CD4-positive, alpha-beta T cell (primary cell): ENCODE results near the gene PDE6G. TPM values are rescaled to one million over a fixed set of nuclear protein-coding genes. Genes with fewer than 3 reads are reported as not detected.

ENCODE experiments used
- ATAC-seq: fragments of 200-7000 bp; cut with Tn5 transposase; one replicate; pipeline ENCODE4 v1.10.0; 2022; ENCODE audit warnings: mild to moderate bottlenecking; ENCODE audit not compliant: poor library complexity
- CTCF ChIA-PET: fragments of 350-600 bp; sonication (Branson Sonifier 250); formaldehyde crosslinking; loops from one replicate; lab custom pipeline; 2021; ENCODE audit warnings: antibody characterized with exemption, inconsistent platforms; lab: Charles Lee
- POLR2A ChIA-PET: fragments of 350-600 bp; sonication (Branson Sonifier 250); formaldehyde crosslinking; loops from one replicate; lab custom pipeline; 2021; ENCODE audit warnings: antibody characterized with exemption, inconsistent platforms; lab: Charles Lee
- DNase-seq, 14 experiments: peaks; one replicate each; pipeline ENCODE4 v3.0.0-alpha.2; 2013 to 2020; ENCODE audit warnings: mixed read lengths in 2 of 14
- H3K27ac ChIP-seq, 2 donors: one replicate each; pipeline versions ENCODE4 v1.5.1 to v1.7.0; 2013; ENCODE audit warnings: low read length in 2 of 2, low read depth in 1 of 2, mild to moderate bottlenecking in 1 of 2
- H3K27me3 ChIP-seq, 2 experiments: 1 replicate in 1 of 2; 2 replicates in 1 of 2; pipeline versions ENCODE4 v1.6.1 to v1.7.0; 2013; ENCODE audit warnings: low read length in 2 of 2, control low read depth in 1 of 2, mild to moderate bottlenecking in 1 of 2, moderate library complexity in 1 of 2; ENCODE audit not compliant: insufficient read depth in 2 of 2, control insufficient read depth in 1 of 2
- H3K36me3 ChIP-seq: one replicate; pipeline ENCODE4 v1.6.1; 2013; ENCODE audit warnings: low read length, control low read depth; ENCODE audit not compliant: insufficient read depth
- H3K4me1 ChIP-seq: one replicate; pipeline ENCODE4 v1.6.1; 2013; ENCODE audit warnings: low read length, control low read depth; ENCODE audit not compliant: insufficient read depth
- H3K4me3 ChIP-seq: one replicate; pipeline ENCODE4 v1.5.1; 2013; ENCODE audit warnings: mild to moderate bottlenecking, low read length, moderate library complexity
- H3K9me3 ChIP-seq, 2 experiments: 1 replicate in 1 of 2; 2 replicates in 1 of 2; pipeline versions ENCODE4 v1.6.1 to v1.7.0; 2013; ENCODE audit warnings: low read length in 2 of 2, mild to moderate bottlenecking in 2 of 2, control low read depth in 1 of 2, moderate library complexity in 1 of 2; ENCODE audit not compliant: control insufficient read depth in 1 of 2, insufficient read depth in 1 of 2
- H3K27ac Mint-ChIP-seq: one replicate; pipeline ENCODE4 v1.8.0; 2020; ENCODE audit warnings: mixed read lengths
- H3K27me3 Mint-ChIP-seq: one replicate; pipeline ENCODE4 v1.8.0; 2021; ENCODE audit warnings: mixed read lengths
- H3K36me3 Mint-ChIP-seq: one replicate; pipeline ENCODE4 v1.8.0; 2021; ENCODE audit warnings: low read depth, mixed read lengths
- H3K4me1 Mint-ChIP-seq: one replicate; pipeline ENCODE4 v1.8.0; 2021; ENCODE audit warnings: low read depth, mixed read lengths
- H3K4me3 Mint-ChIP-seq: one replicate; pipeline ENCODE4 v1.8.0; 2020; ENCODE audit warnings: mild to moderate bottlenecking, mixed read lengths
- H3K9me3 Mint-ChIP-seq: one replicate; pipeline ENCODE4 v1.8.0; 2020; ENCODE audit warnings: mixed read lengths
- intact Hi-C, 2 experiments: fragments of 100-400 bp; cut with DNase I in 1 of 2; cut with micrococcal nuclease in 1 of 2; formaldehyde crosslinking; loops; one replicate each; pipeline versions ENCODE4 v1.15.1 to v1.9.0; 2023 to 2025; cut with DNase I, micrococcal nuclease
- total RNA-seq, 174 experiments: library from RNA in 2 of 174; stranded (reverse) in 2 of 174; gene quantifications; one replicate each; pipeline ENCODE4 v1.2.3 and lab custom pipeline; 2021 to 2026
- TF ChIP-seq, protein P1 (sequence below): fragments of 200-600 bp; IDR thresholded peaks from one replicate; pipeline ENCODE4 v1.8.0; 2022; ENCODE audit warnings: antibody characterized with exemption, mild to moderate bottlenecking

Gene PDE6G
- total RNA-seq, 2 experiments from 2014 or later: 0.49 to 0.92 TPM

DNA sequence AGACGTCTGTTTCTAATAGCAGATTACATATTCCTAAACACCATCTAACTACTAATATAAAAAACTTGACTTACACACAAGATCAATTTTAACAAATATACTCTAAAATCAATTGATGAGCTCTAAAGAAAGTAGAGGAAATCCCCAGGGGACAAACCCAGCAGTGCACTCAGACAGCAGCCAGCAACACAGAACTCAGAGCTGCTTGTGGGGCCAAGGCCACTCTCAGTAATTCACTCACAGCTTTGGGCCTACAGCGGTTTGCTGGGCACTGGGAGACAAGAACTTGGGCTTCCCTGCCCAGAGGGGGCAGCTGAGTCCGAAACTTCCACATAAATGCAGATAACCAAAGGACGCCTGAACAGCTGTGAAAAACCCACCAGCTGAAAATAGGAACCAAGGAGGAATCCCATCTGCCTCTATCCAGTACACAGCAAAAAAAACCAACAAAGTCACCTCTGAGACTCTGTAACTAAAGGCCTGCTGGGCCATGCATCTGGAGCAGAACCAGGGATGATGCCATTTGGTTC lies 40.9 kb downstream of the PDE6G start:
- H3K4me3 Mint-ChIP-seq: no peak overlapping the region

DNA sequence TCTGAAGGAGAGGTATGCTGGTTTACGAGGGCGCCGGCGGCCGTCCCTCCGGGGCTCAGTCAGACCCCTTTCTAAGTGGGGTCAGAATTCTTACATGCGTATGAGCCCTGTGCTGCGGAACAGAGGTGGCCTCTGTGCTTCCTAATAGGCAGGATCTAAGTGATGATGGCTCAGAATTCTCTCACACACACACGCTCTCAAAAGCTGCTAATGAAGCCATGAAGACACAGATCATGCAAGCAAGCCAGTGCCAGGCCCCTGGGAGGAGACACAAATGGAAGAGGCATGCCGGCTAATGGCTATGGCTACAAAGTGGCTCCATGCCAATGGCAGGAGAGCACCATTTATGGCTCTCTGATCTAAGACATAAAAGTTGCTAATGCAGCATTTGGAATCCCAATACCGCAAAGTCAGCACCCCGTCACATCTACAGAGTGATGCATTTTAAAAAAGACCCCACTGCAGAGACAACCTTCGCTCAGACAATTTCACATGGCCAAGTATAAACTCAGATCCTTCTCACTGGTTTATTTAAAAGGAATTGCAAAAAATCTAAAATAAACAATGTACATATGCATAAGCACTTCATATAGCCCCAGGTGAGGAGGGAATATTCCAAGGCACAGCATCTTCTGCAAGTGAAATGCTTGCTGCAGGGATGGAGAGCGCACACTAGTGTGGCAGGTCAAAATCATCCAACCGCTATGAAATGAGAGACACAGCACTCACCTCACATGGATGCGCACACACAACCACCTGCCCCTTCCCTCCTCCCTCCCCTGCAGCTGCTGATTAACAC lies 44.0 kb downstream of the PDE6G start:
- Mint-ChIP-seq H3K4me3 (no peak overlapping the region), H3K36me3 (peaks cover 63% of the 10 kb centered on the region), H3K27ac (no peak overlapping the region), H3K27me3 (no peaks in the 10 kb centered on the region), H3K9me3 (no peaks in the 10 kb centered on the region), H3K4me1 (peaks cover 21% of the 10 kb centered on the region)
- intact Hi-C loops: no loop called here
- DNase-seq (no peak), ATAC-seq (no peak)
- CTCF ChIA-PET: no interaction called here
- TF ChIP-seq, protein P1, sequence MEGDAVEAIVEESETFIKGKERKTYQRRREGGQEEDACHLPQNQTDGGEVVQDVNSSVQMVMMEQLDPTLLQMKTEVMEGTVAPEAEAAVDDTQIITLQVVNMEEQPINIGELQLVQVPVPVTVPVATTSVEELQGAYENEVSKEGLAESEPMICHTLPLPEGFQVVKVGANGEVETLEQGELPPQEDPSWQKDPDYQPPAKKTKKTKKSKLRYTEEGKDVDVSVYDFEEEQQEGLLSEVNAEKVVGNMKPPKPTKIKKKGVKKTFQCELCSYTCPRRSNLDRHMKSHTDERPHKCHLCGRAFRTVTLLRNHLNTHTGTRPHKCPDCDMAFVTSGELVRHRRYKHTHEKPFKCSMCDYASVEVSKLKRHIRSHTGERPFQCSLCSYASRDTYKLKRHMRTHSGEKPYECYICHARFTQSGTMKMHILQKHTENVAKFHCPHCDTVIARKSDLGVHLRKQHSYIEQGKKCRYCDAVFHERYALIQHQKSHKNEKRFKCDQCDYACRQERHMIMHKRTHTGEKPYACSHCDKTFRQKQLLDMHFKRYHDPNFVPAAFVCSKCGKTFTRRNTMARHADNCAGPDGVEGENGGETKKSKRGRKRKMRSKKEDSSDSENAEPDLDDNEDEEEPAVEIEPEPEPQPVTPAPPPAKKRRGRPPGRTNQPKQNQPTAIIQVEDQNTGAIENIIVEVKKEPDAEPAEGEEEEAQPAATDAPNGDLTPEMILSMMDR: no peak
- Histone ChIP-seq H3K36me3 (peaks cover 64% of the 10 kb centered on the region), H3K27ac (no peak overlapping the region), H3K9me3 (no peaks in the 10 kb centered on the region), H3K4me1 (peaks cover 13% of the 10 kb centered on the region), H3K27me3 (no peaks in the 10 kb centered on the region), H3K4me3 (no peak overlapping the region)
- POLR2A ChIA-PET: interaction anchor here (1.1 kb wide), 1 partner anchor 52 kb away, joined by 3 read pairs; no protein-coding TSS in a partner anchor

More for the DNA sequence above, 40.9 kb downstream of the PDE6G start:
- POLR2A ChIA-PET: interaction anchor here (0.9 kb wide), 1 partner anchor 63 kb away, joined by 3 read pairs; the partner anchor contains the start of gene FAAP100
- TF ChIP-seq, protein P1: no peak
- no peaks in the 10 kb centered on the region for H3K27me3 Mint-ChIP-seq
- CTCF ChIA-PET: interaction anchor here (1.6 kb wide), 1 partner anchor 14 kb away, joined by 5 read pairs; no protein-coding TSS in a partner anchor
- peaks cover 55% of the 10 kb centered on the region for H3K36me3 Mint-ChIP-seq
- Histone ChIP-seq H3K36me3 (peaks cover 43% of the 10 kb centered on the region), H3K27me3 (no peaks in the 10 kb centered on the region), H3K4me1 (peaks cover 13% of the 10 kb centered on the region), H3K27ac (no peak overlapping the region), H3K9me3 (no peaks in the 10 kb centered on the region), H3K4me3 (no peak overlapping the region)
- DNase-seq: no peak
- H3K9me3 Mint-ChIP-seq: no peaks in the 10 kb centered on the region
- peaks cover 21% of the 10 kb centered on the region for H3K4me1 Mint-ChIP-seq
- H3K27ac Mint-ChIP-seq: no peak overlapping the region
- intact Hi-C loops: no loop called here
- ATAC-seq: no peak

DNA sequence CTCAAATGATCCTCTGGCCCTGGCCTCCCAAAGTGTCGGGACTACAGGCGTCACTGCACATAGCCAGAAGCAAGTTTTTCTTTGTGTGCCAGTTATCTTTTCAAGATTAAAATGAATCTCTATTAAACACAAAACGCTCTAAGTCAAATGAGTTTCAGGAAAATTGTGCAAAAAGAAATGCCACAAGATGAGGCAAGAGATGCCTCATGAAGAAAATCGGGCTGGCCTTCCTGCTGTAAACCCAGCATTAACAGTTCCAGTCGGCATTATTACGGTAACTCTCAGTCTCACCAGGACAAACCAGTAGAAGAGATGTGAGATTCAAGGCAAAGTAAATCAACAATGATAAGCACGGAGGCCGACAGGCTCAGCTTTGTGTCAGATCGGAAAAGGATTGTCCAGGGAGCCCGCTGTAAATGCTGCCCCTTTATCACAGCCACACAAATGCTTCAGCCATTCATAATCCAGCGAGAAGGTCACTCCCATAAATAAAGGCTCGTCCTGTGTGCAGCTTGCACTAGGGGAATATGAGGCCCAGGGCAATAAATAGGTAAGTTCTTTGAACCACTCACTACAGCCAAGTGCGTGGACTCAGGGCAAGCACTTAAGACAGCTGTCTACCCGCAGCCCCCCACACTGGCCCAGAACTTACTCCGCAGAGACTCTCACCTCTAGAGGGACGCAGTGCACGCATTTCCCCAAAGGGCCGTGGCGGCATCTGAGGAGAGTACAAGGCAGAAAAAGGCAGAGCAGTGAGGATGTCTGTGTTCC lies 46.6 kb downstream of the PDE6G start:
- Histone ChIP-seq H3K27ac (no peak overlapping the region), H3K4me3 (no peak overlapping the region), H3K4me1 (peaks cover 3% of the 10 kb centered on the region), H3K27me3 (no peaks in the 10 kb centered on the region), H3K36me3 (peaks cover 69% of the 10 kb centered on the region), H3K9me3 (no peaks in the 10 kb centered on the region)
- Mint-ChIP-seq H3K27ac (no peak overlapping the region), H3K9me3 (no peaks in the 10 kb centered on the region), H3K27me3 (no peaks in the 10 kb centered on the region), H3K36me3 (peaks cover 74% of the 10 kb centered on the region), H3K4me1 (peaks cover 12% of the 10 kb centered on the region), H3K4me3 (no peak overlapping the region)
- DNase-seq: no peak
- intact Hi-C loops: no loop called here
- ChIA-PET CTCF (no interaction called here), POLR2A (no interaction called here)
- ATAC-seq: no peak
- TF ChIP-seq, protein P1: no peak
